ENCODE results near the gene IGFBP3. TPM values are rescaled to one million over a fixed set of nuclear protein-coding genes. Genes with fewer than 3 reads are reported as not detected.
"Not testable (repeated sequence)": the region's sequence is repeated elsewhere in the genome, so short reads cannot be mapped to it uniquely, and the experiment has no call there.

Gene IGFBP3
- total RNA-seq, 1 donor from 2014 or later, result 22.0 TPM

- H3K27ac Mint-ChIP-seq, result no peak overlapping the region
- no peaks in the 10 kb centered on the region for H3K9me3 Mint-ChIP-seq
- H3K27me3 Mint-ChIP-seq (ENCODE audit: insufficient read depth, low read depth), result peaks cover 2% of the 10 kb centered on the region
- H3F3A ChIP-seq (ENCODE audit: low read depth), result no peaks in the 10 kb centered on the region
- no peak overlapping the region for H3K4me2 ChIP-seq
- H2AFZ ChIP-seq (replicated peaks), result no peak overlapping the region
- no peak overlapping the region for H3K4me3 ChIP-seq
- no peaks in the 10 kb centered on the region for H3K79me2 ChIP-seq (ENCODE audit: low read depth)
- H3K27me3 ChIP-seq, result no peaks in the 10 kb centered on the region
- no peak overlapping the region for H3K9ac ChIP-seq
- TF ChIP-seq EZH2phosphoT487 (IDR thresholded peaks at IDR 0.05), result no peak
- TF ChIP-seq CTCF (IDR thresholded peaks at IDR 0.05), result no peak
- TF ChIP-seq EZH2 (IDR thresholded peaks at IDR 0.05), result no peak
- no peak for DNase-seq (ENCODE audit: low spot score)
- H4K20me1 ChIP-seq (ENCODE audit: low read depth), result no peaks in the 10 kb centered on the region
- H3K4me1 Mint-ChIP-seq, result no peaks in the 10 kb centered on the region
- no peaks in the 10 kb centered on the region for H3K9me3 ChIP-seq (ENCODE audit: low read depth)
- no peak overlapping the region for H3K4me3 Mint-ChIP-seq
- H3K36me3 ChIP-seq, result no peaks in the 10 kb centered on the region
- H3K4me1 ChIP-seq, result no peaks in the 10 kb centered on the region
- H3K27ac ChIP-seq, result no peak overlapping the region
- no peaks in the 10 kb centered on the region for H3K36me3 Mint-ChIP-seq
Observed at GRCh38 chr7:45962861-45963260, 41.8 kb upstream of the IGFBP3 start.

- no peaks in the 10 kb centered on the region for H3K36me3 Mint-ChIP-seq
- DNase-seq (ENCODE audit: low spot score), result no peak
- Histone ChIP-seq H3K27me3 (no peaks in the 10 kb centered on the region), H2AFZ (replicated peaks) (no peak overlapping the region), H3F3A (ENCODE audit: low read depth) (no peaks in the 10 kb centered on the region), H4K20me1 (ENCODE audit: low read depth) (no peaks in the 10 kb centered on the region), H3K79me2 (ENCODE audit: low read depth) (no peaks in the 10 kb centered on the region), H3K27ac (no peak overlapping the region), H3K9me3 (ENCODE audit: low read depth) (peaks cover 10% of the 10 kb centered on the region), H3K4me2 (no peak overlapping the region), H3K36me3 (peaks cover 6% of the 10 kb centered on the region), H3K4me3 (no peak overlapping the region), H3K9ac (no peak overlapping the region), H3K4me1 (no peaks in the 10 kb centered on the region)
- no peak for TF ChIP-seq CTCF (IDR thresholded peaks at IDR 0.05)
- H3K27ac Mint-ChIP-seq, result no peak overlapping the region
- H3K4me1 Mint-ChIP-seq, result no peaks in the 10 kb centered on the region
- H3K9me3 Mint-ChIP-seq, result peaks cover 6% of the 10 kb centered on the region
- H3K4me3 Mint-ChIP-seq, result no peak overlapping the region
- peaks cover 2% of the 10 kb centered on the region for H3K27me3 Mint-ChIP-seq (ENCODE audit: insufficient read depth, low read depth)
Observed at GRCh38 chr7:45957721-45958120, 36.6 kb upstream of the IGFBP3 start.

GRCh38 chr7:45955286-45955685, 34.2 kb upstream of the IGFBP3 start:
- H3K9ac ChIP-seq, result no peak overlapping the region
- Mint-ChIP-seq H3K9me3 (peaks cover 6% of the 10 kb centered on the region), H3K36me3 (no peaks in the 10 kb centered on the region), H3K4me1 (no peaks in the 10 kb centered on the region), H3K27me3 (ENCODE audit: insufficient read depth, low read depth) (peaks cover 2% of the 10 kb centered on the region), H3K27ac (no peak overlapping the region), H3K4me3 (no peak overlapping the region)
- H3K79me2 ChIP-seq (ENCODE audit: low read depth), result no peaks in the 10 kb centered on the region
- no peak for DNase-seq (ENCODE audit: low spot score)
- TF ChIP-seq EZH2phosphoT487 (IDR thresholded peaks at IDR 0.05) (no peak), CTCF (IDR thresholded peaks at IDR 0.05) (no peak), EZH2 (IDR thresholded peaks at IDR 0.05) (no peak)
- no peak overlapping the region for H2AFZ ChIP-seq (replicated peaks)
- no peaks in the 10 kb centered on the region for H3K27me3 ChIP-seq
- peaks cover 6% of the 10 kb centered on the region for H3K36me3 ChIP-seq
- no peak overlapping the region for H3K4me3 ChIP-seq
- peaks cover 10% of the 10 kb centered on the region for H3K9me3 ChIP-seq (ENCODE audit: low read depth)
- H3K4me2 ChIP-seq, result no peak overlapping the region
- H4K20me1 ChIP-seq (ENCODE audit: low read depth), result no peaks in the 10 kb centered on the region
- H3K4me1 ChIP-seq, result no peaks in the 10 kb centered on the region
- H3K27ac ChIP-seq, result no peak overlapping the region
- H3F3A ChIP-seq (ENCODE audit: low read depth), result no peaks in the 10 kb centered on the region

GRCh38 chr7:45953055-45953454, 32.0 kb upstream of the IGFBP3 start:
- H3K9me3 ChIP-seq (ENCODE audit: low read depth); H3K9me3 Mint-ChIP-seq; H3K4me3 ChIP-seq; H3K4me1 ChIP-seq; H3K27me3 Mint-ChIP-seq (ENCODE audit: insufficient read depth, low read depth); H3K4me1 Mint-ChIP-seq; H3K9ac ChIP-seq; H3K36me3 ChIP-seq; H3K36me3 Mint-ChIP-seq; H3K79me2 ChIP-seq (ENCODE audit: low read depth); H3K27me3 ChIP-seq; H4K20me1 ChIP-seq (ENCODE audit: low read depth); H2AFZ ChIP-seq (replicated peaks); DNase-seq (ENCODE audit: low spot score); H3F3A ChIP-seq (ENCODE audit: low read depth); H3K4me2 ChIP-seq; H3K27ac Mint-ChIP-seq; H3K4me3 Mint-ChIP-seq; H3K27ac ChIP-seq: not testable (repeated sequence)
